Neural cell (in vitro differentiated cells): ENCODE measurements around the gene ALDH1A3.

Source experiments
- EP300 ChIP-seq: fragments of 450-650 bp; conservative IDR thresholded peaks from 2 replicates; pipeline ENCODE4 v1.6.1; 2014; ENCODE audit warnings: antibody characterized with exemption, mild to moderate bottlenecking, moderate library complexity; ENCODE audit not compliant: poor library complexity, severe bottlenecking
- EZH2 ChIP-seq: fragments of 200-600, 300-800 bp; shearing (Covaris generic), sonication (generic); IDR thresholded peaks from 2 replicates; pipeline ENCODE4 v1.6.1; 2014; ENCODE audit warnings: antibody characterized with exemption, low read length, borderline replicate concordance, mild to moderate bottlenecking; ENCODE audit not compliant: insufficient read depth, poor library complexity, severe bottlenecking
- MXI1 ChIP-seq: fragments of 450-650 bp; conservative IDR thresholded peaks from 2 replicates; pipeline ENCODE4 v1.6.1; 2014; ENCODE audit warnings: antibody characterized with exemption, mild to moderate bottlenecking; ENCODE audit not compliant: poor library complexity, severe bottlenecking
- POLR2AphosphoS5 ChIP-seq: IDR thresholded peaks from 2 replicates; pipeline ENCODE4 v1.6.1; 2012
- RAD21 ChIP-seq: fragments of 450-650 bp; conservative IDR thresholded peaks from 2 replicates; pipeline ENCODE4 v1.6.1; 2014; ENCODE audit warnings: antibody characterized with exemption, mild to moderate bottlenecking, moderate library complexity
- TF ChIP-seq, protein P1 (sequence below): fragments of 450-650 bp; IDR thresholded peaks from 2 replicates; pipeline ENCODE4 v1.5.1; 2014; ENCODE audit warnings: antibody characterized with exemption, mild to moderate bottlenecking, moderate library complexity; ENCODE audit not compliant: poor library complexity, severe bottlenecking
- TF ChIP-seq, protein P2 (sequence below): IDR thresholded peaks from 2 replicates; pipeline ENCODE4 v1.6.1; 2012; ENCODE audit warnings: borderline replicate concordance

GRCh38 chr15:100926971-100927756 lies 47.5 kb downstream of the ALDH1A3 start:
- TF ChIP-seq EZH2 = no peak
- TF ChIP-seq, protein P1, sequence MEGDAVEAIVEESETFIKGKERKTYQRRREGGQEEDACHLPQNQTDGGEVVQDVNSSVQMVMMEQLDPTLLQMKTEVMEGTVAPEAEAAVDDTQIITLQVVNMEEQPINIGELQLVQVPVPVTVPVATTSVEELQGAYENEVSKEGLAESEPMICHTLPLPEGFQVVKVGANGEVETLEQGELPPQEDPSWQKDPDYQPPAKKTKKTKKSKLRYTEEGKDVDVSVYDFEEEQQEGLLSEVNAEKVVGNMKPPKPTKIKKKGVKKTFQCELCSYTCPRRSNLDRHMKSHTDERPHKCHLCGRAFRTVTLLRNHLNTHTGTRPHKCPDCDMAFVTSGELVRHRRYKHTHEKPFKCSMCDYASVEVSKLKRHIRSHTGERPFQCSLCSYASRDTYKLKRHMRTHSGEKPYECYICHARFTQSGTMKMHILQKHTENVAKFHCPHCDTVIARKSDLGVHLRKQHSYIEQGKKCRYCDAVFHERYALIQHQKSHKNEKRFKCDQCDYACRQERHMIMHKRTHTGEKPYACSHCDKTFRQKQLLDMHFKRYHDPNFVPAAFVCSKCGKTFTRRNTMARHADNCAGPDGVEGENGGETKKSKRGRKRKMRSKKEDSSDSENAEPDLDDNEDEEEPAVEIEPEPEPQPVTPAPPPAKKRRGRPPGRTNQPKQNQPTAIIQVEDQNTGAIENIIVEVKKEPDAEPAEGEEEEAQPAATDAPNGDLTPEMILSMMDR = no peak
- no peak for TF ChIP-seq MXI1
- TF ChIP-seq EP300 = no peak
- TF ChIP-seq RAD21 = no peak
- no peak for TF ChIP-seq POLR2AphosphoS5
- TF ChIP-seq, protein P2, sequence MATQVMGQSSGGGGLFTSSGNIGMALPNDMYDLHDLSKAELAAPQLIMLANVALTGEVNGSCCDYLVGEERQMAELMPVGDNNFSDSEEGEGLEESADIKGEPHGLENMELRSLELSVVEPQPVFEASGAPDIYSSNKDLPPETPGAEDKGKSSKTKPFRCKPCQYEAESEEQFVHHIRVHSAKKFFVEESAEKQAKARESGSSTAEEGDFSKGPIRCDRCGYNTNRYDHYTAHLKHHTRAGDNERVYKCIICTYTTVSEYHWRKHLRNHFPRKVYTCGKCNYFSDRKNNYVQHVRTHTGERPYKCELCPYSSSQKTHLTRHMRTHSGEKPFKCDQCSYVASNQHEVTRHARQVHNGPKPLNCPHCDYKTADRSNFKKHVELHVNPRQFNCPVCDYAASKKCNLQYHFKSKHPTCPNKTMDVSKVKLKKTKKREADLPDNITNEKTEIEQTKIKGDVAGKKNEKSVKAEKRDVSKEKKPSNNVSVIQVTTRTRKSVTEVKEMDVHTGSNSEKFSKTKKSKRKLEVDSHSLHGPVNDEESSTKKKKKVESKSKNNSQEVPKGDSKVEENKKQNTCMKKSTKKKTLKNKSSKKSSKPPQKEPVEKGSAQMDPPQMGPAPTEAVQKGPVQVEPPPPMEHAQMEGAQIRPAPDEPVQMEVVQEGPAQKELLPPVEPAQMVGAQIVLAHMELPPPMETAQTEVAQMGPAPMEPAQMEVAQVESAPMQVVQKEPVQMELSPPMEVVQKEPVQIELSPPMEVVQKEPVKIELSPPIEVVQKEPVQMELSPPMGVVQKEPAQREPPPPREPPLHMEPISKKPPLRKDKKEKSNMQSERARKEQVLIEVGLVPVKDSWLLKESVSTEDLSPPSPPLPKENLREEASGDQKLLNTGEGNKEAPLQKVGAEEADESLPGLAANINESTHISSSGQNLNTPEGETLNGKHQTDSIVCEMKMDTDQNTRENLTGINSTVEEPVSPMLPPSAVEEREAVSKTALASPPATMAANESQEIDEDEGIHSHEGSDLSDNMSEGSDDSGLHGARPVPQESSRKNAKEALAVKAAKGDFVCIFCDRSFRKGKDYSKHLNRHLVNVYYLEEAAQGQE = no peak
